GM19468 (cell line): ENCODE results near the gene DMGDH.

Experiments
- ATAC-seq: cut with Tn5 transposase; IDR thresholded peaks from one replicate; pipeline ENCODE4 v1.9.1; 2021; ENCODE audit warnings: mild to moderate bottlenecking, moderate library complexity, moderate number of reproducible peaks; ENCODE audit not compliant: unreplicated experiment; ENCODE audit errors: extremely low read depth

The DMGDH gene

GRCh38 chr5:79074641-79075040 is 5.2 kb upstream of the DMGDH start:
- ATAC-seq, result no peak

- no peak for ATAC-seq
Measured at GRCh38 chr5:79070350-79070667, 835 bp upstream of the DMGDH start.

GRCh38 chr5:79062436-79062835 is 7.0 kb downstream of the DMGDH start:
- no peak for ATAC-seq

GRCh38 chr5:79059674-79060073 is 9.8 kb downstream of the DMGDH start:
- no peak for ATAC-seq

GRCh38 chr5:79056847-79057246 is 12.6 kb downstream of the DMGDH start:
- no peak for ATAC-seq

- ATAC-seq, result no peak
Measured at GRCh38 chr5:79055017-79055416, 14.5 kb downstream of the DMGDH start.

- ATAC-seq, result no peak
Measured at GRCh38 chr5:79053321-79053720, 16.2 kb downstream of the DMGDH start.

GRCh38 chr5:79050498-79050897 is 19.0 kb downstream of the DMGDH start:
- no peak for ATAC-seq

- no peak for ATAC-seq
Measured at GRCh38 chr5:79048437-79048836, 21.0 kb downstream of the DMGDH start.

GRCh38 chr5:79047199-79047598 is 22.3 kb downstream of the DMGDH start:
- ATAC-seq, result no peak

GRCh38 chr5:79042188-79042587 is 27.3 kb downstream of the DMGDH start:
- ATAC-seq, result no peak

- ATAC-seq, result no peak
Measured at GRCh38 chr5:79036769-79037168, 32.7 kb downstream of the DMGDH start.

- ATAC-seq, result no peak
Measured at GRCh38 chr5:79035237-79035636, 34.2 kb downstream of the DMGDH start.

- no peak for ATAC-seq
Measured at GRCh38 chr5:79032782-79033181, 36.7 kb downstream of the DMGDH start.

GRCh38 chr5:79032031-79032695 is 37.3 kb downstream of the DMGDH start:
- ATAC-seq, result no peak

- no peak for ATAC-seq
Measured at GRCh38 chr5:79031485-79031867, 38.0 kb downstream of the DMGDH start.

GRCh38 chr5:79030663-79031484 is 38.6 kb downstream of the DMGDH start:
- ATAC-seq, result no peak

GRCh38 chr5:79025054-79025472 is 44.4 kb downstream of the DMGDH start:
- no peak for ATAC-seq

- no peak for ATAC-seq
Measured at GRCh38 chr5:79023947-79024346, 45.5 kb downstream of the DMGDH start.

- ATAC-seq, result no peak
Measured at GRCh38 chr5:79023348-79023747, 46.1 kb downstream of the DMGDH start.

GRCh38 chr5:79022771-79023170 is 46.7 kb downstream of the DMGDH start:
- ATAC-seq, result no peak

- no peak for ATAC-seq
Measured at GRCh38 chr5:79021753-79022152, 47.7 kb downstream of the DMGDH start.
